HG02852 (cell line): ENCODE results near the gene TP53RK.

Experiments used
- ATAC-seq: cut with Tn5 transposase; IDR thresholded peaks from one replicate; pipeline ENCODE4 v1.9.1; 2021; ENCODE audit warnings: mild to moderate bottlenecking, moderate library complexity; ENCODE audit not compliant: unreplicated experiment

The TP53RK gene

GRCh38 chr20:46666306-46666705 is 22.9 kb downstream of the TP53RK start:
- ATAC-seq: no peak

GRCh38 chr20:46665602-46666001 is 23.6 kb downstream of the TP53RK start:
- no peak for ATAC-seq

GRCh38 chr20:46663531-46663930 is 25.7 kb downstream of the TP53RK start:
- ATAC-seq: no peak

GRCh38 chr20:46661659-46662058 is 27.6 kb downstream of the TP53RK start:
- ATAC-seq: no peak

GRCh38 chr20:46660487-46660886 is 28.8 kb downstream of the TP53RK start:
- no peak for ATAC-seq

- ATAC-seq: no peak
These were observed 31.6 kb downstream of the TP53RK start for GRCh38 chr20:46657618-46658017.

GRCh38 chr20:46657137-46657536 is 32.1 kb downstream of the TP53RK start:
- no peak for ATAC-seq

- no peak for ATAC-seq
These were observed 36.5 kb downstream of the TP53RK start for GRCh38 chr20:46652699-46653098.

GRCh38 chr20:46651091-46651962 is 37.9 kb downstream of the TP53RK start, which contains the start of gene SLC13A3:
Gene SLC13A3, minus strand, starts transcription at chr20:46651459. Its CDS starts 38 bp downstream, at chr20:46651421.
- ATAC-seq: no peak

- ATAC-seq: no peak
These were observed 38.6 kb downstream of the TP53RK start for GRCh38 chr20:46650575-46651090.

GRCh38 chr20:46649965-46650542 is 39.2 kb downstream of the TP53RK start:
- ATAC-seq: no peak

GRCh38 chr20:46649650-46649949 is 39.6 kb downstream of the TP53RK start:
- no peak for ATAC-seq

GRCh38 chr20:46648903-46649649 is 40.2 kb downstream of the TP53RK start:
- no peak for ATAC-seq

GRCh38 chr20:46647469-46647868 is 41.8 kb downstream of the TP53RK start:
- ATAC-seq: no peak

- ATAC-seq: no peak
These were observed 42.4 kb downstream of the TP53RK start for GRCh38 chr20:46646659-46647380.

GRCh38 chr20:46646122-46646521 is 43.1 kb downstream of the TP53RK start:
- ATAC-seq: no peak

GRCh38 chr20:46644733-46645132 is 44.5 kb downstream of the TP53RK start:
- no peak for ATAC-seq

GRCh38 chr20:46644160-46644559 is 45.1 kb downstream of the TP53RK start:
- ATAC-seq: no peak

GRCh38 chr20:46642969-46643343 is 46.3 kb downstream of the TP53RK start:
- ATAC-seq: no peak

- no peak for ATAC-seq
These were observed 46.8 kb downstream of the TP53RK start for GRCh38 chr20:46642265-46642968.
